Fibroblast of lung (primary cell): ENCODE data around the gene RAB11FIP3. TPM values are rescaled to one million over a fixed set of nuclear protein-coding genes. Genes with fewer than 3 reads are reported as not detected.

ENCODE experiments used
- DNase-seq, 2 donors: peaks; one replicate each; pipeline versions ENCODE4 v3.0.0 to v3.0.0-alpha.2; 2010; ENCODE audit warnings: low read depth in 2 of 2
- H2AFZ ChIP-seq: 2 replicates; pipeline ENCODE4 v1.5.1; 2012; ENCODE audit warnings: low read length, control low read depth, inconsistent platforms
- H3K27ac ChIP-seq: 2 replicates; pipeline ENCODE4 v1.5.1; 2011; ENCODE audit warnings: low read length, control low read depth; ENCODE audit not compliant: insufficient read depth
- H3K27me3 ChIP-seq: 2 replicates; pipeline ENCODE4 v1.5.1; 2011; ENCODE audit warnings: mild to moderate bottlenecking, low read length; ENCODE audit not compliant: control insufficient read depth, insufficient read depth
- H3K36me3 ChIP-seq: 2 replicates; pipeline ENCODE4 v1.5.1; 2011; ENCODE audit warnings: low read length; ENCODE audit not compliant: control insufficient read depth, insufficient read depth
- H3K4me1 ChIP-seq: 2 replicates; pipeline ENCODE4 v1.5.1; 2011; ENCODE audit warnings: low read length; ENCODE audit not compliant: control insufficient read depth, insufficient read depth; ENCODE audit errors: extremely low read depth
- H3K4me2 ChIP-seq: 2 replicates; pipeline ENCODE4 v1.5.1; 2011; ENCODE audit warnings: low read length, control low read depth; ENCODE audit not compliant: insufficient read depth; ENCODE audit errors: extremely low read depth
- H3K4me3 ChIP-seq, 4 experiments: fragments of 200-600 bp in 1 of 4; sonication (generic) in 1 of 4; replicated peaks in 1 of 4; 2 replicates each; pipeline ENCODE4 v1.5.1; 2011 to 2016; ENCODE audit warnings: low read length in 4 of 4, low read depth in 3 of 4, mild to moderate bottlenecking in 3 of 4, control low read depth in 2 of 4, inconsistent platforms in 1 of 4, mixed read lengths in 1 of 4; ENCODE audit not compliant: insufficient read depth in 1 of 4; ENCODE audit errors: control extremely low read depth in 1 of 4
- H3K79me2 ChIP-seq: 2 replicates; pipeline ENCODE4 v1.5.1; 2012; ENCODE audit warnings: mild to moderate bottlenecking, low read length, inconsistent platforms; ENCODE audit not compliant: control insufficient read depth, insufficient read depth
- H3K9ac ChIP-seq: 2 replicates; pipeline ENCODE4 v1.5.1; 2011; ENCODE audit warnings: mild to moderate bottlenecking, low read length, control low read depth; ENCODE audit not compliant: insufficient read depth
- H3K9me3 ChIP-seq: 2 replicates; pipeline ENCODE4 v1.5.1; 2012; ENCODE audit warnings: low read depth, low read length; ENCODE audit not compliant: control insufficient read depth, insufficient read depth
- H4K20me1 ChIP-seq: 2 replicates; pipeline ENCODE4 v1.5.1; 2011; ENCODE audit warnings: low read length; ENCODE audit not compliant: control insufficient read depth, insufficient read depth; ENCODE audit errors: extremely low read depth
- EZH2 ChIP-seq: IDR thresholded peaks from 2 replicates; pipeline ENCODE4 v1.5.1; 2012; ENCODE audit warnings: low read length, control low read depth, mild to moderate bottlenecking; ENCODE audit errors: missing control alignments
- polyA plus RNA-seq, 2 donors: library from polyadenylated mRNA; depleted of rRNA in 1 of 2; stranded (reverse) in 1 of 2; unstranded in 1 of 2; fragments of >200 nt; gene quantifications; 2 replicates each; pipeline ENCODE4 v1.2.1, GENCODE V29; 2011 to 2012; ENCODE audit warnings: missing spikeins in 1 of 2
- total RNA-seq: library from RNA; depleted of rRNA; stranded (reverse); fragments of >200 nt; gene quantifications from 2 replicates; pipeline ENCODE4 v1.2.1, GENCODE V29; 2014
- TF ChIP-seq, protein P1 (sequence below), 2 donors: IDR thresholded peaks in 1 of 2; conservative IDR thresholded peaks in 1 of 2; 1 replicate in 1 of 2; 2 replicates in 1 of 2; pipeline ENCODE4 v1.5.1; 2011 to 2012; ENCODE audit warnings: low read length in 2 of 2, control low read depth in 1 of 2, inconsistent platforms in 1 of 2, low read depth in 1 of 2, mild to moderate bottlenecking in 1 of 2

The RAB11FIP3 gene
- total and polyA plus RNA-seq, 2 donors (not counting 1 experiment from before 2014, with no cell fraction given) = 7.3 to 22.1 TPM

DNA sequence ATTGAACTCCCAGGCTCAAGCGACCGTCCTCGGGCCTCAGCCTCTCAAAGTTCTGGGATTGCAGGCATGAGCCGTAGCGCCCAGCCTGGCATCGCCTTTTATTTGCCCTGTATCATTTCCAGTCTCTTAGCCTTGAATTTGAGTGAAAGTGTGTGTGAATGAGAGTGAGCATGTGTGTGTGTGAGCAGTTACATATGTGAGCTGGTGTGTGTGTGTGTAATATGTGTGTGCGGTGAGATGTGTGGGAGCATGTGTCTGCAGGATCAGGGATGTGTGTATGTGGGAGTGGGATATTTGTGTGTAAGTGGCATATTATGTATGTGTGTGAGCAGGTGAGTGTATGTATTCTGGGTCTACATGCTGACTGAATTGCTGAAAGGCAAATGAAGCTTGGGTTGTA lies 5.5 kb downstream of the RAB11FIP3 start:
- H2AFZ ChIP-seq = no peak overlapping the region
- no peaks in the 10 kb centered on the region for H3K27me3 ChIP-seq
- peaks cover 25% of the 10 kb centered on the region for H3K79me2 ChIP-seq
- no peak overlapping the region for H3K4me2 ChIP-seq
- no peak overlapping the region for H3K9ac ChIP-seq
- no peak for TF ChIP-seq EZH2
- TF ChIP-seq, protein P1, sequence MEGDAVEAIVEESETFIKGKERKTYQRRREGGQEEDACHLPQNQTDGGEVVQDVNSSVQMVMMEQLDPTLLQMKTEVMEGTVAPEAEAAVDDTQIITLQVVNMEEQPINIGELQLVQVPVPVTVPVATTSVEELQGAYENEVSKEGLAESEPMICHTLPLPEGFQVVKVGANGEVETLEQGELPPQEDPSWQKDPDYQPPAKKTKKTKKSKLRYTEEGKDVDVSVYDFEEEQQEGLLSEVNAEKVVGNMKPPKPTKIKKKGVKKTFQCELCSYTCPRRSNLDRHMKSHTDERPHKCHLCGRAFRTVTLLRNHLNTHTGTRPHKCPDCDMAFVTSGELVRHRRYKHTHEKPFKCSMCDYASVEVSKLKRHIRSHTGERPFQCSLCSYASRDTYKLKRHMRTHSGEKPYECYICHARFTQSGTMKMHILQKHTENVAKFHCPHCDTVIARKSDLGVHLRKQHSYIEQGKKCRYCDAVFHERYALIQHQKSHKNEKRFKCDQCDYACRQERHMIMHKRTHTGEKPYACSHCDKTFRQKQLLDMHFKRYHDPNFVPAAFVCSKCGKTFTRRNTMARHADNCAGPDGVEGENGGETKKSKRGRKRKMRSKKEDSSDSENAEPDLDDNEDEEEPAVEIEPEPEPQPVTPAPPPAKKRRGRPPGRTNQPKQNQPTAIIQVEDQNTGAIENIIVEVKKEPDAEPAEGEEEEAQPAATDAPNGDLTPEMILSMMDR (conservative IDR thresholded peaks at IDR 0.05 in 1 of 2, IDR thresholded peaks at IDR 0.05 in 1 of 2; ENCODE audit: low read depth in 1 of 2, low read length in 2 of 2) = no peak
- H3K4me3 ChIP-seq = no peak overlapping the region
- DNase-seq = no peak
- no peaks in the 10 kb centered on the region for H4K20me1 ChIP-seq
- H3K9me3 ChIP-seq = no peaks in the 10 kb centered on the region
- no peaks in the 10 kb centered on the region for H3K36me3 ChIP-seq
- no peak overlapping the region for H3K27ac ChIP-seq
- H3K4me1 ChIP-seq = no peaks in the 10 kb centered on the region

DNA sequence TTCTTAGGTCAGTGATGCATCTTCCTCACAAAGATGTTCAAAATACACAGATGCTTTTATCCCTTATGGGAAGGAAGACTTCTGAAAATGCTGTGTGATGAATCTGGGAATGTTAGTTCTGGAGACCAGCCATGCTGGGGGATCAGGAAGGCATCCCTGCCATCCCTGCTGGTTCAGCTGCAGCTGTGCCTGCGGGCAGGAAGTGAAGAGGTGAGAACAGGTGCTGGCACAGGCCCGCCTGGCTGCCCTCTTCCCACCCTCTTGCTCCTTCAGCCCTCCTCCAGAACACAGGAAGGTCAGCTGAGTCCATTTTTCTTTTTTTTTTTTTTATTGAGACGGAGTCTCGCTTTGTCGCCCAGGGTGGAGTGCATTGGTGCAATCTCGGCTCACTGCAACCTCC lies 15.2 kb downstream of the RAB11FIP3 start:
- Histone ChIP-seq H2AFZ (no peak overlapping the region), H3K79me2 (peaks cover 2% of the 10 kb centered on the region), H3K9ac (no peak overlapping the region), H3K4me2 (no peak overlapping the region), H3K4me1 (no peaks in the 10 kb centered on the region), H3K9me3 (no peaks in the 10 kb centered on the region), H3K27me3 (no peaks in the 10 kb centered on the region), H3K36me3 (no peaks in the 10 kb centered on the region), H3K27ac (no peak overlapping the region), H4K20me1 (no peaks in the 10 kb centered on the region), H3K4me3 (no peak overlapping the region)
- TF ChIP-seq, protein P1 (conservative IDR thresholded peaks at IDR 0.05 in 1 of 2, IDR thresholded peaks at IDR 0.05 in 1 of 2; ENCODE audit: low read depth in 1 of 2, low read length in 2 of 2) = no peak
- no peak for TF ChIP-seq EZH2
- no peak for DNase-seq

DNA sequence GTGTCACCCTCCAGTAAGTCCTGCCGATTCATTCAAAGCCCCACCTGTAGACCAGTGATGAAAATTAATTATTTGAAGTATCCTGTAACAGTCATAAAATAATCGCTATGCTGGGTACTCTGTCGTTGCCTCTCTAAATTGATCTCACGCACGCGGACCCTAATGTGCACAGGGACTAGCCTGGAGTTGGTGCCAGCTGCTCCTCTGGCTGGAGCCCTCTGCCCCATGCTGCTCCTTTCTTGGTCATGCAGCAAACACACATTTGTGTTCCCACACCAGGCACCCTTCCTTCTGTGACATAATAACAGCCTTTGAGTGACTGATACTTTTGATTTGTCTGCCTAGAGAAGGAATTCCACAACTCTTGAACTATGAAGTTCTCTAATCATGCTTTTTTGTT lies 16.0 kb downstream of the RAB11FIP3 start:
- Histone ChIP-seq H3K27ac (no peak overlapping the region), H3K4me2 (no peak overlapping the region), H3K9ac (no peak overlapping the region), H3K27me3 (no peaks in the 10 kb centered on the region), H2AFZ (no peak overlapping the region), H3K36me3 (no peaks in the 10 kb centered on the region), H3K9me3 (no peaks in the 10 kb centered on the region), H4K20me1 (no peaks in the 10 kb centered on the region), H3K4me3 (no peak overlapping the region), H3K4me1 (no peaks in the 10 kb centered on the region), H3K79me2 (peaks cover 5% of the 10 kb centered on the region)
- TF ChIP-seq, protein P1 (conservative IDR thresholded peaks at IDR 0.05 in 1 of 2, IDR thresholded peaks at IDR 0.05 in 1 of 2; ENCODE audit: low read depth in 1 of 2, low read length in 2 of 2) = no peak
- TF ChIP-seq EZH2 = no peak
- no peak for DNase-seq
